Measurements from ENCODE around the gene MPLKIP. TPM values are rescaled to one million over a fixed set of nuclear protein-coding genes. Genes with fewer than 3 reads are reported as not detected.
"Not testable (repeated sequence)": the region's sequence is repeated elsewhere in the genome, so short reads cannot be mapped to it uniquely, and the experiment has no call there.

Gene MPLKIP
- total RNA-seq, 1 experiment from 2014 or later = 49.4 TPM

DNA sequence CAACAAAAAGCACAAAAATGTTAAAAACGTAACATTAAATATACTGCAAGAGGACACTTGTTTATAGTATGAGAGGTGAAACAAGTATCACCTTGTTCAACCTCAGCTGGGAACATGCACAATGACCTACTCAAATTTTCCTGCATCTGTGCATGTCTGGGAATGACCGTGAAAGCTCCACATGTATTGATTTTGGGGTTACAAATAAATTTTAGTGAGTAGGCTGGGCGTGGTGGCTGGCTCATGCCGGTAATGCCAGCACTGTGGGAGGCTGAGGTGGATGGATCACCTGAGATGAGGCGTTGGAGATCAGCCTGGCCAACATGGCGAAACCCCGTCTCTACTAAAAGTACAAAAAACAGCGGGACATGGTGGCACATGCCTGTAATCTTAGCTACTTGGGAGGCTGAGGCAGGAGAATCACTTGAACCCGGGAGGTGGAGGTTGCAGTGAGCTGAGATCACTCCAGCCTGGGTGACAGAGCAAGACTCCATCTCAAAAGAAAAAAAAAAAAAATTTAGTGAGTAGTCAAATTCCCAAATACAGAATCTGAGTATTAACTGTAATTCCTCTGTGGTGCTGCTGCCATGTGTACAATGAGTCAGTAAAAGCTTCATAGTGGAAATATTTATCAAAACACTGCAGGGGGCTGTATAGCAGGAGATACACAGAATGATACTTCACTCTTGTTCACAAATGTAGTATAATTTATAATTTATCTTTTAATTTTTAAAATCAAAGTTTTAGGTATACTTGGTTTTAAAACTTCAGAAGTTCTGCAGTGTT, 41.5 kb upstream of the MPLKIP start:
- DNase-seq (ENCODE audit: low read depth, low spot score) = no peak
- POLR2A ChIA-PET = no interaction called here

DNA sequence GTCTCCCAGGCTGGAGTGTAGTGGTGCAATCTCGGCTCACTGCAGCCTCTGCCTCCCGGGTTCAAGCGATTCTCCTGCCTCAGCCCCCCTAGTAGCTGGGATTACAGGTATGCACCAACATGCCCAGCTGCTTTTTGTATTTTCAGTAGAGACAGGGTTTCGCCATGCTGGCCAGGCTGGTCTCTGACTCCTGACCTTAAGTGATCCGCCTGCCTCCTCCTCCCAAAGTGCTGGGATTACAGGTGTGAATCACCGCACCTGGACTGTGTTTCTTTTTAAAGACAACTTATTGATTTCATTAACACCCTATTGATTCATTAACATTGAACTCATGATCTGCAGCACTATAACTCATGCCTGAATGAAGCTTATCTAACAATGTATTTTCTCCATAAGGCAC, 40.8 kb upstream of the MPLKIP start:
- POLR2A ChIA-PET; H4K20me1 ChIP-seq (ENCODE audit: insufficient read depth); H3K27ac ChIP-seq (ENCODE audit: low read depth, low read length); H3K36me3 ChIP-seq (ENCODE audit: control insufficient read depth in 1 of 2, insufficient read depth in 2 of 2, low read length in 2 of 2); H3K27me3 ChIP-seq (ENCODE audit: insufficient read depth, low read length); DNase-seq (ENCODE audit: low read depth, low spot score); H3K4me3 ChIP-seq (replicated peaks in 1 of 2; ENCODE audit: low read depth in 1 of 2, low read length in 2 of 2); RAD21 ChIA-PET (ENCODE audit: low non-redundant PET in 1 of 2, low total read pairs in 2 of 2, uncharacterized antibody in 2 of 2, unreplicated experiment in 2 of 2); H3K4me1 ChIP-seq (ENCODE audit: control insufficient read depth in 1 of 2, insufficient read depth in 2 of 2, low read length in 2 of 2); BruUV-seq (replicated peaks); H2AFZ ChIP-seq (ENCODE audit: low read depth, low read length, poor library complexity, severe bottlenecking); H3K9me2 ChIP-seq (ENCODE audit: insufficient read depth); CTCF ChIA-PET; H3K9me3 ChIP-seq (ENCODE audit: control insufficient read depth in 1 of 2, insufficient read depth in 1 of 2, low read depth in 1 of 2, low read length in 2 of 2); H3K9ac ChIP-seq (ENCODE audit: low read length); intact Hi-C loops (cut with micrococcal nuclease); H3K4me2 ChIP-seq (ENCODE audit: low read length); H3K79me2 ChIP-seq (ENCODE audit: insufficient read depth, low read length); ATAC-seq: not testable (repeated sequence)

More for the DNA sequence above, 41.5 kb upstream of the MPLKIP start:
- RAD21 ChIA-PET (ENCODE audit: low non-redundant PET in 1 of 2, low total read pairs in 2 of 2, uncharacterized antibody in 2 of 2, unreplicated experiment in 2 of 2) = no interaction called here
- Histone ChIP-seq H3K4me3 (replicated peaks in 1 of 2; ENCODE audit: low read depth in 1 of 2, low read length in 2 of 2) (no peak overlapping the region), H4K20me1 (ENCODE audit: insufficient read depth) (no peaks in the 10 kb centered on the region), H2AFZ (ENCODE audit: low read depth, low read length, poor library complexity, severe bottlenecking) (no peak overlapping the region), H3K9me3 (ENCODE audit: control insufficient read depth in 1 of 2, insufficient read depth in 1 of 2, low read depth in 1 of 2, low read length in 2 of 2) (no peaks in the 10 kb centered on the region), H3K9ac (ENCODE audit: low read length) (no peak overlapping the region), H3K27me3 (ENCODE audit: insufficient read depth, low read length) (no peaks in the 10 kb centered on the region), H3K4me2 (ENCODE audit: low read length) (0 out of 2 replicates have a peak overlapping the region, but pooled peaks have one; percentile 9), H3K9me2 (ENCODE audit: insufficient read depth) (no peaks in the 10 kb centered on the region), H3K27ac (ENCODE audit: low read depth, low read length) (no peak overlapping the region), H3K4me1 (ENCODE audit: control insufficient read depth in 1 of 2, insufficient read depth in 2 of 2, low read length in 2 of 2) (peaks cover 0 to 10% of the 10 kb centered on the region in 2 experiments; a peak in 1 of 4 replicates), H3K36me3 (ENCODE audit: control insufficient read depth in 1 of 2, insufficient read depth in 2 of 2, low read length in 2 of 2) (no peaks in the 10 kb centered on the region), H3K79me2 (ENCODE audit: insufficient read depth, low read length) (no peaks in the 10 kb centered on the region)
- ATAC-seq = no peak
- no TSS peak for BruUV-seq (replicated peaks)
- intact Hi-C loops (cut with micrococcal nuclease) = no loop called here
- CTCF ChIA-PET = no interaction called here
- TF ChIP-seq, protein P1, sequence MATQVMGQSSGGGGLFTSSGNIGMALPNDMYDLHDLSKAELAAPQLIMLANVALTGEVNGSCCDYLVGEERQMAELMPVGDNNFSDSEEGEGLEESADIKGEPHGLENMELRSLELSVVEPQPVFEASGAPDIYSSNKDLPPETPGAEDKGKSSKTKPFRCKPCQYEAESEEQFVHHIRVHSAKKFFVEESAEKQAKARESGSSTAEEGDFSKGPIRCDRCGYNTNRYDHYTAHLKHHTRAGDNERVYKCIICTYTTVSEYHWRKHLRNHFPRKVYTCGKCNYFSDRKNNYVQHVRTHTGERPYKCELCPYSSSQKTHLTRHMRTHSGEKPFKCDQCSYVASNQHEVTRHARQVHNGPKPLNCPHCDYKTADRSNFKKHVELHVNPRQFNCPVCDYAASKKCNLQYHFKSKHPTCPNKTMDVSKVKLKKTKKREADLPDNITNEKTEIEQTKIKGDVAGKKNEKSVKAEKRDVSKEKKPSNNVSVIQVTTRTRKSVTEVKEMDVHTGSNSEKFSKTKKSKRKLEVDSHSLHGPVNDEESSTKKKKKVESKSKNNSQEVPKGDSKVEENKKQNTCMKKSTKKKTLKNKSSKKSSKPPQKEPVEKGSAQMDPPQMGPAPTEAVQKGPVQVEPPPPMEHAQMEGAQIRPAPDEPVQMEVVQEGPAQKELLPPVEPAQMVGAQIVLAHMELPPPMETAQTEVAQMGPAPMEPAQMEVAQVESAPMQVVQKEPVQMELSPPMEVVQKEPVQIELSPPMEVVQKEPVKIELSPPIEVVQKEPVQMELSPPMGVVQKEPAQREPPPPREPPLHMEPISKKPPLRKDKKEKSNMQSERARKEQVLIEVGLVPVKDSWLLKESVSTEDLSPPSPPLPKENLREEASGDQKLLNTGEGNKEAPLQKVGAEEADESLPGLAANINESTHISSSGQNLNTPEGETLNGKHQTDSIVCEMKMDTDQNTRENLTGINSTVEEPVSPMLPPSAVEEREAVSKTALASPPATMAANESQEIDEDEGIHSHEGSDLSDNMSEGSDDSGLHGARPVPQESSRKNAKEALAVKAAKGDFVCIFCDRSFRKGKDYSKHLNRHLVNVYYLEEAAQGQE (IDR thresholded peaks at IDR 0.05; ENCODE audit: low read depth) = no peak
- TF ChIP-seq SIN3A (IDR thresholded peaks at IDR 0.05; ENCODE audit: low read depth) = no peak
- TF ChIP-seq CEBPB (IDR thresholded peaks at IDR 0.05; ENCODE audit: low read depth) = no peak
- no peak for TF ChIP-seq EZH2 (IDR thresholded peaks at IDR 0.05)
- TF ChIP-seq FOSL1 (IDR thresholded peaks at IDR 0.05; ENCODE audit: low read depth) = no peak
- TF ChIP-seq ELF1 (IDR thresholded peaks at IDR 0.05; ENCODE audit: borderline replicate concordance, low read depth) = no peak
- TF ChIP-seq, protein P2, sequence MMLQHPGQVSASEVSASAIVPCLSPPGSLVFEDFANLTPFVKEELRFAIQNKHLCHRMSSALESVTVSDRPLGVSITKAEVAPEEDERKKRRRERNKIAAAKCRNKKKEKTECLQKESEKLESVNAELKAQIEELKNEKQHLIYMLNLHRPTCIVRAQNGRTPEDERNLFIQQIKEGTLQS (IDR thresholded peaks at IDR 0.05) = no peak

- DNase-seq (ENCODE audit: low read depth, low spot score); intact Hi-C loops (cut with micrococcal nuclease); H3K9me3 ChIP-seq (ENCODE audit: control insufficient read depth in 1 of 2, insufficient read depth in 1 of 2, low read depth in 1 of 2, low read length in 2 of 2); H3K27me3 ChIP-seq (ENCODE audit: insufficient read depth, low read length); ATAC-seq; H3K27ac ChIP-seq (ENCODE audit: low read depth, low read length); H3K9me2 ChIP-seq (ENCODE audit: insufficient read depth); H3K36me3 ChIP-seq (ENCODE audit: control insufficient read depth in 1 of 2, insufficient read depth in 2 of 2, low read length in 2 of 2); H2AFZ ChIP-seq (ENCODE audit: low read depth, low read length, poor library complexity, severe bottlenecking); RAD21 ChIA-PET (ENCODE audit: low non-redundant PET in 1 of 2, low total read pairs in 2 of 2, uncharacterized antibody in 2 of 2, unreplicated experiment in 2 of 2); H3K4me1 ChIP-seq (ENCODE audit: control insufficient read depth in 1 of 2, insufficient read depth in 2 of 2, low read length in 2 of 2); H3K9ac ChIP-seq (ENCODE audit: low read length); BruUV-seq (replicated peaks); H3K4me2 ChIP-seq (ENCODE audit: low read length); H4K20me1 ChIP-seq (ENCODE audit: insufficient read depth); H3K4me3 ChIP-seq (replicated peaks in 1 of 2; ENCODE audit: low read depth in 1 of 2, low read length in 2 of 2); H3K79me2 ChIP-seq (ENCODE audit: insufficient read depth, low read length); POLR2A ChIA-PET: not testable (repeated sequence)
- CTCF ChIA-PET = interaction anchor here (1.2 kb wide), 1 partner anchor 10 kb away, joined by 3 read pairs; no protein-coding TSS in a partner anchor
Observed at GRCh38 chr7:40173121-40173520, 38.7 kb upstream of the MPLKIP start.

Measured in HCT116 (cell line).